ENCODE measurements around the gene ZDHHC12.

The ZDHHC12 gene

DNA sequence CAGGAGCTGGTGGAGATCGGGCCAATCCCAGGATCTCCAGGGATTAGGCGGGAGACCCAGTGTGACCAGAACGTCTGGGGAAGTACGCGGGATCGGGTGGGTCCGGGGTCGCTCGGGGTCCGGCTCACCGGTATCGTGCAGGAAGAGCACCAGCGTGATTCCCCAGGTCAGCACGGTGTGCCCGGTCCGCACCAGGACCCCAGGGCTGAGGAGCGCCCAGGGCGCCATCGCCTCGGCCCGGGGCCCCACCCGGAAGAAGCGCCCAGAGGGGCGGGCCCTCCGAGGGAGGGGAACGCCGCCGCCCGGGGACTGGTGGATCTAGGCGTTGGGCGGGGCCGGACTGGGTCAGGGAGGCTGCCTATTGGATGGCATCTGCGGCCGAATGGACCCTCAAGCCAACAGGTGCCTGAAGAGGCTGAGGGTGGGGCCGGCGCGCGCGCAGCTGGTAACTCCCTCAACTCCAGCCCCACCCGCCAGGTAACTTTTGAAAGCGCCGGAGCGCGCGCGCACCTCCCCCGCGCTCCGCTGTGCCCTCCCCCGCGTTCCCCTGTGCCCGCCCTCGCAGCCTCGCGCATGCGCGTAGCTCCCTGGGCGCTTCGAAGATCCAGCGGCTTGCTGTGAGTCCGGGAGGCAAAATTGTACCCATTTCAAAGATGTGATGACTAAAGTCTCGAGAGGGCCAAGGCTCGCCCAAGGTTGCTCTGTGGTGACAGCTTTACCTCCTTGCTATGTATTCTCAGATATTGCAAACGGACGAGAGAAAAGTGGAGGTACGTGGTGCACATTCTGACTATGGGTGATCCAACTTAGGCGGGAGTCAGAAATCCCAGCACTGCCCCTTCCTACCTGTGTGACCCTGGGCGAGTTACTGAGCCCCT lies at the start of gene ZDHHC12:
TSS of gene ZDHHC12 (minus strand) at position 262 of the 878 bp plus-strand sequence. CDS start at position 228, 34 bp downstream.
- Mint-ChIP-seq H3K36me3 (peaks cover 31% of the 10 kb centered on the region), H3K27me3 (no peaks in the 10 kb centered on the region), H3K4me3 (peak within 1 kb of the TSS; percentile 92), H3K4me1 (peaks cover 37% of the 10 kb centered on the region), H3K27ac (peak within 1 kb of the TSS; percentile 79), H3K9me3 (no peaks in the 10 kb centered on the region)
- peak; percentile 99 for ATAC-seq

GRCh38 chr9:128773049-128773448 lies 49.1 kb upstream of the ZDHHC12 start:
- Mint-ChIP-seq H3K4me1 (peaks cover 31% of the 10 kb centered on the region), H3K27me3 (no peaks in the 10 kb centered on the region), H3K27ac (peak overlapping the region; percentile 88), H3K36me3 (peaks cover 12% of the 10 kb centered on the region), H3K4me3 (no peak overlapping the region), H3K9me3 (peaks cover 6% of the 10 kb centered on the region)
- no peak for ATAC-seq

GRCh38 chr9:128771745-128772519 lies 48.0 kb upstream of the ZDHHC12 start, which contains the start of gene ZER1:
ZER1 (minus strand) TSS chr9:128771927; CDS start chr9:128755565, 16,362 bp downstream.
- peaks cover 17% of the 10 kb centered on the region for H3K36me3 Mint-ChIP-seq
- peak within 1 kb of the TSS; percentile 89 for H3K4me3 Mint-ChIP-seq
- peak within 1 kb of the TSS; percentile 88 for H3K27ac Mint-ChIP-seq
- peaks cover 39% of the 10 kb centered on the region for H3K4me1 Mint-ChIP-seq
- peaks cover 6% of the 10 kb centered on the region for H3K9me3 Mint-ChIP-seq
- ATAC-seq: peak; percentile 98
- no peaks in the 10 kb centered on the region for H3K27me3 Mint-ChIP-seq

DNA sequence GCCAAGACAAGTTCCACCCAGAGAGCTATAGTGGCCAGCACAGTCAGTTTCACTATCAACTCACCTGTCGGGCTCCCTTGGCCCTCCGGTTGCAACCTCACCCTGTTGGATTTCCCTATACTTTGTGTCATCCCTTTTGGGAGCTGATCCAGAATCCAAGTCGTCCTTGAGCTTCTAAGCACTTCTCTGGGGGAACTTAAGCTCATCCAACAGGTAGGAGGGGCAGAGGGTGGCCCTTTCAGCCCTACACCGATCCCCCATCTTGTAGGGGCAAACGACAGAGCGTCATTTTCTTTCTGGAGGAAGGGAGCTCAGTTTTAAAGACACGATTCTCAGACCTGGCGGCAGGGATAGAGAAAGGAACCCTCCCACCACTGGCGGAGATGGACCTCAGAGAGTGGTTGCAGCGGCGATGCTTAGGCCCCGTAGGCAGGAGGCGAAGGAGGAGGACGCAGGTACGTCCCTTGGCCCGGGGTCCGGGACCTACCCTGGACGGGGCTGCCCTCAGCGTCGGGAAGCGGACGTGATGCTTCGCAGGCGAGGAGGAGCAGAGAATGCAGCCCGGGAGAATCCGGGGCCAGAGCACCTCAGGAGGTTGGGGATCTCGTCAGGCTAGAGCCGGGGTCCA lies 47.3 kb upstream of the ZDHHC12 start:
- Mint-ChIP-seq H3K27ac (peak overlapping the region; percentile 88), H3K27me3 (no peaks in the 10 kb centered on the region), H3K4me3 (peak overlapping the region; percentile 89), H3K9me3 (peaks cover 6% of the 10 kb centered on the region), H3K4me1 (peaks cover 39% of the 10 kb centered on the region), H3K36me3 (peaks cover 17% of the 10 kb centered on the region)
- peak; percentile 53 for ATAC-seq

DNA sequence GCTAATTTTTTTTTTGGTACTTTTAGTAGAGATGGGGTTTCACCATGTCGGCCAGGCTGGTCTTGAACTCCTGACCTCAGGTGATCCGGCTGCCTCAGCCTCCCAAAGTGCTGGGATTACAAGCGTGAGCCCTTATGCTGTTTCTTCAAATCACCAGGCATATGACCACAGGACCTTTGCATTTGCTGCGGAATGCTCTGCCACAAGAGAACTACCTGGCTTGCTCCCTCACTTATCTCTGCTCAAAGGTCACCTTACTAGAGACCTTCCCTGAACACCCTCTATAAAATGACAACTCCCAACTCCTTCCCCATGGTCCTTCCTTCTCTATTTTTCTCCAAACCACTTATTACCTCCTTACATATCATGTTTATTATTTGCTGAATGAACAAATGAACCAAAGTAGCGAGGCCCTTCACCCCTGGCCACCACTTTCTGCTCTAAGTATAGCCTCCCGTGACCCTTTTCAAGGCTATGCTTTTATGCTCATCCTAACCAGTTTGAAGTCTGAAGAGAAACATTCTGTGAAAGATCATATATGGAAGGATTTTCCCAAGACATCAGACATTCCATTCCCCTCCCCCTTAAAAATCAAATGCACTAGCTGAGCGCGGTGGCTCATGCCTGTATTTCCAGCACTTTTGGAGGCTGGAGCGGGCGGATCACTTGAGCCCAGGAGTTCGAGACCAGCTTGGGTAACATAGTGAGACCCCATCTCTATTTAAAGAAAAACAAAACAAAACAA lies 46.5 kb upstream of the ZDHHC12 start:
- no peak for ATAC-seq
- peaks cover 4% of the 10 kb centered on the region for H3K9me3 Mint-ChIP-seq
- no peaks in the 10 kb centered on the region for H3K27me3 Mint-ChIP-seq
- peak overlapping the region; percentile 89 for H3K4me3 Mint-ChIP-seq
- peaks cover 43% of the 10 kb centered on the region for H3K4me1 Mint-ChIP-seq
- peaks cover 17% of the 10 kb centered on the region for H3K36me3 Mint-ChIP-seq
- H3K27ac Mint-ChIP-seq: peak overlapping the region; percentile 88

- no peaks in the 10 kb centered on the region for H3K9me3 Mint-ChIP-seq
- no peak for ATAC-seq
- peak overlapping the region; percentile 88 for H3K27ac Mint-ChIP-seq
- H3K4me1 Mint-ChIP-seq: peaks cover 56% of the 10 kb centered on the region
- peaks cover 17% of the 10 kb centered on the region for H3K36me3 Mint-ChIP-seq
- no peaks in the 10 kb centered on the region for H3K27me3 Mint-ChIP-seq
- H3K4me3 Mint-ChIP-seq: no peak overlapping the region
These were observed 44.7 kb upstream of the ZDHHC12 start for GRCh38 chr9:128768606-128769005.

GRCh38 chr9:128765499-128765898 lies 41.6 kb upstream of the ZDHHC12 start:
- H3K36me3 Mint-ChIP-seq: peaks cover 25% of the 10 kb centered on the region

DNA sequence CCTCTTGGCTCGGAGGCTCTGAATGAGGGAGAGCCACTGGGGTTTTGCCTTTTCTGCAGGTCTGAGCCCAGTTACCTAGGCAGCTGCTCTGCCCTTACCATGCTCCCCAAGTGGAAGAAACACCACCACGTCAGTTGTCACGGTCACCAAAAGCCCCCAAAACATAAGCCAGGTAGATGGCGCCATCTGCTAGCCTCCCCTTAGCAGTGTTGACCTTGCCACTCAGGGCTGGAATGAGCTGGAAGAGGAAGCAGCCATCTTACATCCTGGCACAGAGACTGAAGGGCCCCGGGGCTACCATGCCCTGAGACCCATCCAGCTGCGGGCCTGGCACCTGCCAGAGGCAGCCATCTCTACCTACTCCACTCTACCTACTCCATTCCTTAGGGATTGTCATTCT lies 40.4 kb upstream of the ZDHHC12 start:
- H3K36me3 Mint-ChIP-seq: peaks cover 16% of the 10 kb centered on the region
- H3K27me3 Mint-ChIP-seq: no peaks in the 10 kb centered on the region
- no peak overlapping the region for H3K4me3 Mint-ChIP-seq
- peaks cover 48% of the 10 kb centered on the region for H3K4me1 Mint-ChIP-seq
- no peak overlapping the region for H3K27ac Mint-ChIP-seq
- no peak for ATAC-seq
- H3K9me3 Mint-ChIP-seq: no peaks in the 10 kb centered on the region

More at GRCh38 chr9:128765499-128765898, 41.6 kb upstream of the ZDHHC12 start:
- Mint-ChIP-seq H3K27me3 (no peaks in the 10 kb centered on the region), H3K4me3 (no peak overlapping the region), H3K9me3 (no peaks in the 10 kb centered on the region), H3K27ac (no peak overlapping the region), H3K4me1 (peaks cover 59% of the 10 kb centered on the region)
- ATAC-seq: no peak

DNA sequence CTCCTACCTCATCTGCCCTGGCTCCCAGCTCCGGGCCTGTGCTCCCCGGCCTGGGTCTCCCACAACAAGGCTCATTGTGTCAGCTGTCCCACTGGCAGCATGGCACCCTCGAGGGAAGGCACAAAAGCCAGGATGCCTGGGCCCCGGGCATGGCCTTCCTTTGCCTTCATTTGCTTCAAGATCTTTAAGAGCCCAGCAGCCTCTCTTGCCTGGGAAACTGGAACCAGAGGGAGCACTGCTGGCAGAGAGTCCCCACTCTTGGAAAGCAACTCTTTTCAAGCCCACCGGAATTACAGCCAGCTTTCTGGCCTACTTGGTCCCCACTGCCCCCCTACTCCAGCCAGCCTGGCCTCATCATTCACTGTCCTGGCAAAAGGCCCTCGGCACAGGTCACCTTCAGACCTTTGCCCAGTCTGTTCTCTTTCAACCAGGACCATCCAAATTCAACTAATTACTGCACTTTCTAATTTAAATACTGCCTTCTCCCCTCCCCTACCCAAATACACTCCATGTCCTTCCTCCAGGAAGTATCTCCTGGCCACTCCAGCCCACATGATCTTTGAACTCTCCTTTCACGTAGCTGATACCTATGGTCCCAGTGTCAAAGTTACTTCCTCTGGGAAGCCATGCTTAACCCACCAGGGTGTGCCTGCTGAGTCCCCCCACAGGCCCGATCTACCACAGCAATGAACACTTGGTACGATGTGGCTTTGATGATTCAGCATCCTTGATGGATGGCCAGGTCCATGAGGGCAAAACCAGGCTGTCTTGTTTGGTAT lies 38.9 kb upstream of the ZDHHC12 start:
- ATAC-seq: no peak
- peaks cover 18% of the 10 kb centered on the region for H3K36me3 Mint-ChIP-seq
- H3K4me3 Mint-ChIP-seq: no peak overlapping the region
- H3K4me1 Mint-ChIP-seq: peaks cover 35% of the 10 kb centered on the region
- H3K9me3 Mint-ChIP-seq: no peaks in the 10 kb centered on the region
- no peaks in the 10 kb centered on the region for H3K27me3 Mint-ChIP-seq
- H3K27ac Mint-ChIP-seq: peak overlapping the region; percentile 11

DNA sequence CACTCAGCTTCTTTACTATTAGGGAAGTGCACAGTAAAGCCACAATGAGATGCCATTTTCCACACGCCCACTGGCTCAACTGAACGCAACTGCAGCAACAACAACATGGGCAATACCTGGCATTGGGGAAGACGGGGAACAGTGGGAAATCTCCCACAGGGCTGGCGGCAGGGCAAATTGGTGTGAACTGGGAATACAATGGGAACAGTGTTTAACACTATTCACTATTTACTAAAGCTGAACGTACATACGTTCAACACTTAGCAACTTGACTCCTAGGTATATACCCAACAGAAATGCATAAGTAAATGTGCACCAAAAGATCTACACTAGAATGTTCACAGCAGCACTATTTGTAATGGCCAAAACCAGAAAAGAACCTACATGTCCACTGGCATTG lies 33.7 kb upstream of the ZDHHC12 start:
- no peak overlapping the region for H3K4me3 Mint-ChIP-seq
- no peak for ATAC-seq
- no peaks in the 10 kb centered on the region for H3K27me3 Mint-ChIP-seq
- no peak overlapping the region for H3K27ac Mint-ChIP-seq
- H3K36me3 Mint-ChIP-seq: peaks cover 24% of the 10 kb centered on the region
- H3K9me3 Mint-ChIP-seq: no peaks in the 10 kb centered on the region
- H3K4me1 Mint-ChIP-seq: peaks cover 10% of the 10 kb centered on the region

- Mint-ChIP-seq H3K4me3 (no peak overlapping the region), H3K27me3 (no peaks in the 10 kb centered on the region), H3K36me3 (peaks cover 38% of the 10 kb centered on the region), H3K9me3 (no peaks in the 10 kb centered on the region), H3K4me1 (peaks cover 6% of the 10 kb centered on the region), H3K27ac (no peak overlapping the region)
- no peak for ATAC-seq
These were observed 29.7 kb upstream of the ZDHHC12 start for GRCh38 chr9:128753627-128754026.

DNA sequence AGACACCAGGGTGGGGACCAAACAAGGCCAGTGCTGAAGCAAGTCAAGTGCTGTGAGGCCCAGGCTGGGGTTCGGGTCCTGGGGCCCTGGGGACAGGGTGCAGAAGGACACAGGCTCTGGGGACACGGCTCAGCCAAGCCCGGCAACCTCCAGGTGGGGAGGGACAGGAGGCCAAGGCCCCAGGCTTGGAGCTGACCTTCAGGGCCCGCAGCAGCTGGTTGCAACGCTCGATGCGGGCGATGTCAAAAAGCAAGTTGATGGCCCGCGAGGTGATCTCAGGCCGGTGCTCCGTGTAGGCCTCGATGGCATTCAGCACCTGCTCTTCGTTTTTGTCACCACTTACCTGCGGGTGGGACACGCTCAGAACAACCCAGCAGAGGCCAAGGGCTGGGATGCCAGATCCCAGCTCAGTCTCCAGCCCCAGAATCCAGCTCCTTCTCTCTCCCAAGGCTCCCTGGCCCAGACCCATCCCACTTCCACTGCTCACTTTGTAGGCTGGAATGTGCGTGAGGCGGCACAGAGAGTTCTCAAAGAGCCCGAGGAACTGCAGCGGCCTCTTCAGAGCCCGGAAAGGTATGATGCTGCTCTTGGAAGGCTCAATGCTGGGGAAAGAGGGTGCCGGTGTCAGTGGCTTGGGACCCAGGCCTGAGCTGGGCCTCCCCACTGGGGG lies 27.1 kb upstream of the ZDHHC12 start:
- Mint-ChIP-seq H3K27me3 (no peaks in the 10 kb centered on the region), H3K9me3 (no peaks in the 10 kb centered on the region), H3K36me3 (peaks cover 28% of the 10 kb centered on the region), H3K4me3 (no peak overlapping the region), H3K27ac (no peak overlapping the region), H3K4me1 (no peaks in the 10 kb centered on the region)
- ATAC-seq: no peak

- Mint-ChIP-seq H3K36me3 (peaks cover 15% of the 10 kb centered on the region), H3K4me1 (no peaks in the 10 kb centered on the region), H3K4me3 (no peak overlapping the region), H3K9me3 (no peaks in the 10 kb centered on the region), H3K27ac (no peak overlapping the region), H3K27me3 (no peaks in the 10 kb centered on the region)
- no peak for ATAC-seq
These were observed 23.3 kb upstream of the ZDHHC12 start for GRCh38 chr9:128747241-128747640.
